Astrocyte (in vitro differentiated cells and primary cell): ENCODE measurements around the gene ZNF775. TPM values are rescaled to one million over a fixed set of nuclear protein-coding genes. Genes with fewer than 3 reads are reported as not detected.

Source experiments
- DNase-seq: peaks from one replicate; pipeline ENCODE4 v3.0.0-alpha.2; 2010; ENCODE audit warnings: low read depth
- FAIRE-seq: peaks from 2 replicates; lab custom pipeline; 2011; peaks lifted over from hg19 to GRCh38; lab: Jason Lieb, UNC
- H2AFZ ChIP-seq: 2 replicates; pipeline ENCODE4 v1.6.0; 2012; ENCODE audit warnings: low read depth, low read length, inconsistent platforms
- H3K27ac ChIP-seq: 2 replicates; pipeline ENCODE4 v1.5.1; 2011; ENCODE audit warnings: low read depth, low read length, inconsistent platforms
- H3K27me3 ChIP-seq: 2 replicates; pipeline ENCODE4 v1.6.0; 2011; ENCODE audit warnings: low read length, inconsistent platforms; ENCODE audit not compliant: insufficient read depth
- H3K36me3 ChIP-seq: 2 replicates; pipeline ENCODE4 v1.5.1; 2011; ENCODE audit warnings: low read length, inconsistent platforms; ENCODE audit not compliant: insufficient read depth
- H3K4me1 ChIP-seq: 2 replicates; pipeline ENCODE4 v1.5.1; 2011; ENCODE audit warnings: low read length, inconsistent platforms; ENCODE audit not compliant: insufficient read depth
- H3K4me2 ChIP-seq: 2 replicates; pipeline ENCODE4 v1.6.0; 2012; ENCODE audit warnings: low read length, inconsistent platforms
- H3K4me3 ChIP-seq: 2 replicates; pipeline ENCODE4 v1.5.1; 2011; ENCODE audit warnings: low read depth, mild to moderate bottlenecking, low read length, inconsistent platforms; ENCODE audit not compliant: insufficient read depth
- H3K79me2 ChIP-seq: 2 replicates; pipeline ENCODE4 v1.6.0; 2012; ENCODE audit warnings: mild to moderate bottlenecking, low read length, inconsistent platforms; ENCODE audit not compliant: insufficient read depth
- H3K9ac ChIP-seq: 2 replicates; pipeline ENCODE4 v1.6.0; 2012; ENCODE audit warnings: mild to moderate bottlenecking, low read length, inconsistent platforms
- H3K9me3 ChIP-seq: 2 replicates; pipeline ENCODE4 v1.5.1; 2012; ENCODE audit warnings: low read depth, mild to moderate bottlenecking, low read length, inconsistent platforms; ENCODE audit not compliant: insufficient read depth
- H4K20me1 ChIP-seq: 2 replicates; pipeline ENCODE4 v1.6.0; 2012; ENCODE audit warnings: low read length, inconsistent platforms; ENCODE audit not compliant: insufficient read depth
- H3K27ac Mint-ChIP-seq: one replicate; pipeline ENCODE4 v1.8.0; 2021; ENCODE audit warnings: mild to moderate bottlenecking, mixed read lengths; ENCODE audit not compliant: unreplicated experiment
- H3K27me3 Mint-ChIP-seq: one replicate; pipeline ENCODE4 v1.8.0; 2021; ENCODE audit warnings: low read depth, mixed read lengths; ENCODE audit not compliant: unreplicated experiment
- H3K36me3 Mint-ChIP-seq: one replicate; pipeline ENCODE4 v1.8.0; 2021; ENCODE audit warnings: low read depth, mixed read lengths; ENCODE audit not compliant: unreplicated experiment
- H3K4me1 Mint-ChIP-seq: one replicate; pipeline ENCODE4 v1.8.0; 2021; ENCODE audit warnings: low read depth, mixed read lengths; ENCODE audit not compliant: unreplicated experiment
- H3K4me3 Mint-ChIP-seq: one replicate; pipeline ENCODE4 v1.8.0; 2021; ENCODE audit warnings: mild to moderate bottlenecking, moderate library complexity, mixed read lengths; ENCODE audit not compliant: unreplicated experiment
- H3K9me3 Mint-ChIP-seq: one replicate; pipeline ENCODE4 v1.8.0; 2021; ENCODE audit warnings: mild to moderate bottlenecking, mixed read lengths; ENCODE audit not compliant: unreplicated experiment
- CTCF ChIP-seq: IDR thresholded peaks from 2 replicates; pipeline ENCODE4 v1.5.1; 2011; ENCODE audit warnings: low read depth, mild to moderate bottlenecking, inconsistent platforms, low read length, moderate library complexity; ENCODE audit not compliant: insufficient read depth
- EZH2 ChIP-seq: IDR thresholded peaks from 2 replicates; pipeline ENCODE4 v1.6.1; 2012; ENCODE audit warnings: mild to moderate bottlenecking, low read length, inconsistent platforms; ENCODE audit not compliant: insufficient read depth
- total RNA-seq: library from RNA; stranded (reverse); gene quantifications from 2 replicates; pipeline ENCODE4 v1.2.1, GENCODE V29; 2021

Gene ZNF775
- total RNA-seq, 1 donor from 2014 or later = 6.5 TPM

- Mint-ChIP-seq H3K4me3 (peak overlapping the region; percentile 50), H3K9me3 (no peaks in the 10 kb centered on the region), H3K27me3 (no peaks in the 10 kb centered on the region), H3K36me3 (peaks cover 8% of the 10 kb centered on the region), H3K4me1 (peaks cover 56% of the 10 kb centered on the region), H3K27ac (peak overlapping the region; percentile 88)
- Histone ChIP-seq H3K4me2 (peak overlapping the region; percentile 18), H3K27ac (peak overlapping the region; percentile 1), H3K36me3 (no peaks in the 10 kb centered on the region), H4K20me1 (peaks cover 22% of the 10 kb centered on the region), H3K9ac (no peak overlapping the region), H2AFZ (no peak overlapping the region), H3K4me3 (no peak overlapping the region), H3K79me2 (no peaks in the 10 kb centered on the region), H3K4me1 (peaks cover 16% of the 10 kb centered on the region), H3K9me3 (no peaks in the 10 kb centered on the region), H3K27me3 (no peaks in the 10 kb centered on the region)
- no peak for TF ChIP-seq EZH2
- no peak for TF ChIP-seq CTCF
- FAIRE-seq (no peak), DNase-seq (peak; percentile 37)
These were observed 21.1 kb downstream of the ZNF775 start for GRCh38 chr7:150400008-150400787.

- Mint-ChIP-seq H3K27ac (peak overlapping the region; percentile 88), H3K36me3 (peaks cover 4% of the 10 kb centered on the region), H3K27me3 (no peaks in the 10 kb centered on the region), H3K4me1 (peaks cover 56% of the 10 kb centered on the region), H3K4me3 (no peak overlapping the region), H3K9me3 (no peaks in the 10 kb centered on the region)
- no peak overlapping the region for H3K27ac ChIP-seq
- no peaks in the 10 kb centered on the region for H3K36me3 ChIP-seq
- DNase-seq = no peak
- H3K4me1 ChIP-seq = peaks cover 16% of the 10 kb centered on the region
- no peaks in the 10 kb centered on the region for H3K27me3 ChIP-seq
- FAIRE-seq = no peak
- TF ChIP-seq EZH2 (no peak), CTCF (no peak)
- no peak overlapping the region for H3K9ac ChIP-seq
- H2AFZ ChIP-seq = no peak overlapping the region
- no peak overlapping the region for H3K4me3 ChIP-seq
- no peaks in the 10 kb centered on the region for H3K9me3 ChIP-seq
- no peak overlapping the region for H3K4me2 ChIP-seq
- H3K79me2 ChIP-seq = no peaks in the 10 kb centered on the region
- peaks cover 15% of the 10 kb centered on the region for H4K20me1 ChIP-seq
These were observed 21.8 kb downstream of the ZNF775 start for GRCh38 chr7:150400788-150401423.

- Histone ChIP-seq H3K27me3 (no peaks in the 10 kb centered on the region), H3K79me2 (no peaks in the 10 kb centered on the region), H3K27ac (no peak overlapping the region), H3K4me2 (no peak overlapping the region), H3K9ac (no peak overlapping the region), H3K36me3 (no peaks in the 10 kb centered on the region), H3K4me3 (no peak overlapping the region), H4K20me1 (peaks cover 15% of the 10 kb centered on the region), H3K9me3 (no peaks in the 10 kb centered on the region), H3K4me1 (peaks cover 16% of the 10 kb centered on the region), H2AFZ (no peak overlapping the region)
- H3K27me3 Mint-ChIP-seq = no peaks in the 10 kb centered on the region
- no peak overlapping the region for H3K4me3 Mint-ChIP-seq
- TF ChIP-seq EZH2 (no peak), CTCF (no peak)
- H3K4me1 Mint-ChIP-seq = peaks cover 61% of the 10 kb centered on the region
- DNase-seq (no peak), FAIRE-seq (no peak)
- H3K36me3 Mint-ChIP-seq = peaks cover 7% of the 10 kb centered on the region
- peak overlapping the region; percentile 47 for H3K27ac Mint-ChIP-seq
- H3K9me3 Mint-ChIP-seq = no peaks in the 10 kb centered on the region
These were observed 22.3 kb downstream of the ZNF775 start for GRCh38 chr7:150401424-150401790.
